Tibial nerve (tissue), 4 donors: ENCODE data around the gene GNA14. TPM values are rescaled to one million over a fixed set of nuclear protein-coding genes. Genes with fewer than 3 reads are reported as not detected.

Source experiments
- DNase-seq, 2 donors: peaks; one replicate each; pipeline ENCODE4 v3.0.0-alpha.2; 2019; ENCODE audit warnings: low spot score in 2 of 2
- H3K27ac ChIP-seq, 4 donors: fragments of 200-600 bp; sonication (generic) in 3 of 4; one replicate each; pipeline ENCODE4 v1.5.1; 2017 to 2019; ENCODE audit warnings: mild to moderate bottlenecking in 1 of 4
- H3K27me3 ChIP-seq, 2 donors: fragments of 200-600 bp; sonication (generic) in 1 of 2; one replicate each; pipeline versions ENCODE4 v1.5.1 to v1.6.0; 2017 to 2019
- H3K36me3 ChIP-seq, 3 donors: fragments of 200-600 bp; sonication (generic); one replicate each; pipeline ENCODE4 v1.5.1; 2018 to 2019
- H3K4me1 ChIP-seq, 4 donors: fragments of 200-600 bp; sonication (generic) in 3 of 4; one replicate each; pipeline ENCODE4 v1.5.1; 2017 to 2019
- H3K4me3 ChIP-seq, 4 donors: fragments of 200-600 bp; sonication (generic) in 3 of 4; one replicate each; pipeline ENCODE4 v1.5.1; 2017 to 2019; ENCODE audit warnings: mild to moderate bottlenecking in 1 of 4, moderate library complexity in 1 of 4
- H3K9me3 ChIP-seq, 4 donors: fragments of 200-600 bp; sonication (generic) in 3 of 4; one replicate each; pipeline ENCODE4 v1.5.1; 2017 to 2019
- CTCF ChIP-seq, 5 experiments: fragments of 200-600 bp in 3 of 5; fragments of 450-650 bp in 2 of 5; sonication (generic) in 3 of 5; IDR thresholded peaks; one replicate each; pipeline ENCODE4 v1.5.1; 2016 to 2019; ENCODE audit warnings: antibody characterized with exemption in 5 of 5, mild to moderate bottlenecking in 3 of 5, moderate library complexity in 2 of 5
- EP300 ChIP-seq, 2 donors: sonication (generic); formaldehyde crosslinking; IDR thresholded peaks; one replicate each; pipeline ENCODE4 v1.6.1; 2017; ENCODE audit warnings: antibody characterized with exemption in 2 of 2, mild to moderate bottlenecking in 1 of 2
- POLR2A ChIP-seq, 2 donors: fragments of 450-650 bp; IDR thresholded peaks; one replicate each; pipeline ENCODE4 v1.6.1; 2017; ENCODE audit warnings: antibody characterized with exemption in 2 of 2, mild to moderate bottlenecking in 2 of 2, moderate library complexity in 2 of 2
- WGBS, 2 donors: methylation state at CpG; one replicate each; pipeline ENCODE4 v1.1.5; 2018; 5-methylcytosine and 5-hydroxymethylcytosine counted together
- total RNA-seq, 4 donors: library from RNA; depleted of rRNA; stranded (reverse); fragments of >200 nt; gene quantifications; one replicate each; pipeline ENCODE4 v1.1.0, GENCODE V29; 2016

GNA14 gene
- total RNA-seq, 4 donors from 2014 or later = 0.84 to 7.1 (median 3.6) TPM

DNA sequence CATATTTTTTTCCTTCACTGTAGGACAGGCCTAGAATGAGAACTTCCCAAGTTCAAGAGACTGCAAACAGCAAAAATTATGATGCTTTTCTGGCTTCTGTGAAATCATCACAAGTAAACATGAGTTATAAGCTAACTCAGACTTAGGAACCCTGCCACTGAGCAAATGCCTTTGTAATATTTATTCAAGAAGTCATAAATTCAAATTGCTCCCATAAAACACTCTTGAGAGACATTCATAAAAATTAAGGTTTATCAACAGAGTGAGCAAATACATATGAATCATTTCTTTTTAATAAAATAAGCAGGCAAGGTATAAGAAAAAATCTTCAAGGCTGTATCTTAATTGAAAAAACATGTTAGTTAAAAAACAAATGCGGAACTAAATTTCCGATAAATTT lies 124.2 kb downstream of the GNA14 start:
- 81 to 82% methylated on average over 2 of the region's 2 CpGs for WGBS, 2 donors
- H3K36me3 ChIP-seq = no peaks in the 10 kb centered on the region
- peaks cover 0 to 11% (median 0%) of the 10 kb centered on the region in 4 donors for H3K4me1 ChIP-seq
- DNase-seq = no peak
- H3K4me3 ChIP-seq = no peak overlapping the region
- no peaks in the 10 kb centered on the region for H3K27me3 ChIP-seq
- no peak overlapping the region for H3K27ac ChIP-seq
- TF ChIP-seq POLR2A (IDR thresholded peaks at IDR 0.05) = no peak
- TF ChIP-seq EP300 (IDR thresholded peaks at IDR 0.05) = no peak
- TF ChIP-seq CTCF (IDR thresholded peaks at IDR 0.05) = no peak
- no peaks in the 10 kb centered on the region for H3K9me3 ChIP-seq

DNA sequence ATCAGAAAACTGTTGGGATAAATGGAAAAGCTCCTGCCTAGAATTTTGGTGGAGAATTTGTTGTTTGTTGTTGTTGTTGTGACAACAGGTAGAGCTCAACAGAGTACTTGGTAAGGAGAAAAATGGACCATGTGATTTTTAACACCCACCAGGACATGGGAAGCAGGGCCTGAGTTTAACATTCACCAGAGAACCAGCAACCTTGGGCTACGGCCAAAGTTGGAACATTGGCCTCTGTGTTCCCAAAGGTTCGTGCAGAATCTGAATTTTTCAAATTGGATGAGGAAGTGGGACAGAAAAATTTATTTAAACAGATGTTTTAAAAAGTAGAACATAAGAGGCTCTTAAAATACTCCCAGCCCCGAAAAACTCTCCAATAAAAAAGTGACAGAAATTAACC lies 127.0 kb downstream of the GNA14 start:
- Histone ChIP-seq H3K27ac (no peak overlapping the region), H3K4me1 (peaks cover 0 to 11% (median 0%) of the 10 kb centered on the region in 4 donors), H3K9me3 (no peaks in the 10 kb centered on the region), H3K27me3 (no peaks in the 10 kb centered on the region), H3K36me3 (no peaks in the 10 kb centered on the region), H3K4me3 (no peak overlapping the region)
- WGBS, 2 donors = 16 to 26% methylated on average over 3 of the region's 3 CpGs
- no peak for TF ChIP-seq EP300 (IDR thresholded peaks at IDR 0.05)
- no peak for TF ChIP-seq CTCF (IDR thresholded peaks at IDR 0.05)
- TF ChIP-seq POLR2A (IDR thresholded peaks at IDR 0.05) = no peak
- no peak for DNase-seq

DNA sequence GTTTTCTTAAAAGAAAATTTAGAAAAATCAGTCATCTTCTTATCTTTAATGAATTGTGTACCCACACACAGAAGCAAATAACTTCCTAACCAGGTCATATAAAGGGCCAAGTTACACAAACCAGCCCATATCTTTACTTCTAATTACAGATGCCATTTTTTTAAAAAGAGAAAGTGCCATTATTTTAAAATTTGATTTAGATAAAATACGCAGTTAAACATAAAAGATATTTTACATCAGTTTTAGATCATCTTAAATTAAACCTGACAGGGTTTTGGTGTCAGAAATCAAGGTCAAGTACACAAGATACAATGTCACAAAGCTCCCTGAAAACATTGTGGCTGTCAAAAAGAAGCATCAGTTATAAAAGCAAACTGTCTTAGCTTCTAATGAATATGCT lies 129.4 kb downstream of the GNA14 start:
- Histone ChIP-seq H3K4me3 (no peak overlapping the region), H3K4me1 (peaks cover 0 to 25% (median 0%) of the 10 kb centered on the region in 4 donors), H3K36me3 (no peaks in the 10 kb centered on the region), H3K9me3 (no peaks in the 10 kb centered on the region), H3K27me3 (no peaks in the 10 kb centered on the region), H3K27ac (no peak overlapping the region)
- TF ChIP-seq EP300 (IDR thresholded peaks at IDR 0.05) (no peak), CTCF (IDR thresholded peaks at IDR 0.05) (no peak), POLR2A (IDR thresholded peaks at IDR 0.05) (no peak)
- WGBS, 2 donors = 82 to 91% methylated on average over 1 of the region's 1 CpG
- no peak for DNase-seq

DNA sequence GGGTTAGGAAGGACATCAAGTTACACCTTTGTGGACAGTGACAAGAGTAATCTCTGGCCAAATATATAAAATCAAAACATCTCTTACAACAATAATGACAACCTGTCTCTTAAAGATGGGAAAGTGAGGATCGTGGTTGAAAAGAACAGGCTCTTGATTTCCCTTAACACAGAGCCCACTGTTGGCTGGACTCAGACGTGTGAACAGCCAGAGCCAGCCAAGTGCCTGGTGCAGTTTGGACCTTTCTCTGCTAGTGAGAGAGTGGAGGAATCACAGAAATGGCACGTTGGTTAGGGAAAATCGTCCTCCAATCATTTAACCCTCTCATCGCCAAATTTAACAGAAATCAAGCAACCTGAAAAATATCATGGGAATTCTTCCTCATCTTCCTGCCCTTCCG lies 131.3 kb downstream of the GNA14 start:
- DNase-seq = no peak

More for the DNA sequence above, 131.3 kb downstream of the GNA14 start:
- Histone ChIP-seq H3K27me3 (no peaks in the 10 kb centered on the region), H3K4me3 (no peak overlapping the region), H3K4me1 (peaks cover 0 to 20% (median 2%) of the 10 kb centered on the region in 4 donors), H3K36me3 (no peaks in the 10 kb centered on the region), H3K9me3 (no peaks in the 10 kb centered on the region), H3K27ac (no peak overlapping the region)
- 42 to 48% methylated on average over 6 of the region's 6 CpGs for WGBS, 2 donors
- TF ChIP-seq POLR2A (IDR thresholded peaks at IDR 0.05) (no peak), CTCF (IDR thresholded peaks at IDR 0.05) (no peak), EP300 (IDR thresholded peaks at IDR 0.05) (no peak)
